PC-3 (cell line): ENCODE results near the gene SCAP. TPM values are rescaled to one million over a fixed set of nuclear protein-coding genes. Genes with fewer than 3 reads are reported as not detected.

Source experiments
- ATAC-seq: fragments of 200-7000 bp; cut with Tn5 transposase; 2 replicates; pipeline ENCODE4 v1.9.1; 2020; ENCODE audit warnings: mild to moderate bottlenecking, moderate library complexity
- BruUV-seq: library from RNA; stranded (reverse); fragments of 400-500 nt; replicated peaks from 2 replicates; lab custom pipeline; 2021; lab: Mats Ljungman, UMichigan
- CTCF ChIA-PET: fragments of 300-600 bp; sonication (Branson Sonifier 250); formaldehyde crosslinking; loops from one replicate; lab custom pipeline; 2022; ENCODE audit warnings: antibody characterized with exemption; lab: Charles Lee
- POLR2A ChIA-PET: fragments of 300-600 bp; sonication (Branson Sonifier 250); formaldehyde crosslinking; loops from one replicate; lab custom pipeline; 2022; ENCODE audit warnings: antibody characterized with exemption; ENCODE audit not compliant: unreplicated experiment; lab: Charles Lee
- DNase-seq: peaks from one replicate; pipeline ENCODE4 v3.0.0-alpha.2; 2015
- H2AFZ ChIP-seq: fragments of 300-600 bp; sonication (generic); 2 replicates; pipeline ENCODE4 v1.6.0; 2016; ENCODE audit warnings: antibody characterized with exemption, low read length
- H3F3A ChIP-seq: fragments of 300-600 bp; sonication (generic); one replicate; pipeline ENCODE4 v1.6.0; 2017; ENCODE audit warnings: antibody characterized with exemption, low read length, control low read depth, mild to moderate bottlenecking; ENCODE audit not compliant: unreplicated experiment
- H3K27ac ChIP-seq: fragments of 300-600 bp; sonication (generic); 2 replicates; pipeline ENCODE4 v1.5.1; 2016; ENCODE audit warnings: mild to moderate bottlenecking, low read length
- H3K27me3 ChIP-seq: fragments of 300-600 bp; sonication (generic); 2 replicates; pipeline ENCODE4 v1.6.1; 2016; ENCODE audit warnings: low read length, mixed read lengths
- H3K36me3 ChIP-seq: fragments of 300-600 bp; sonication (generic); 2 replicates; pipeline ENCODE4 v1.6.1; 2016; ENCODE audit warnings: low read depth, mixed run types, low read length, mixed read lengths
- H3K4me1 ChIP-seq: fragments of 300-600 bp; sonication (generic); 2 replicates; pipeline ENCODE4 v1.5.1; 2016; ENCODE audit warnings: low read length; ENCODE audit not compliant: insufficient read depth
- H3K4me2 ChIP-seq: fragments of 300-600 bp; sonication (generic); 2 replicates; pipeline ENCODE4 v1.6.0; 2016; ENCODE audit warnings: low read length
- H3K4me3 ChIP-seq: fragments of 300-600 bp; sonication (generic); 2 replicates; pipeline ENCODE4 v1.5.1; 2016; ENCODE audit warnings: mild to moderate bottlenecking, low read length, mixed read lengths
- H3K79me2 ChIP-seq: fragments of 300-600 bp; sonication (generic); 2 replicates; pipeline ENCODE4 v1.6.1; 2017; ENCODE audit warnings: low read length, mixed read lengths
- H3K9ac ChIP-seq: fragments of 300-600 bp; sonication (generic); 2 replicates; pipeline ENCODE4 v1.6.0; 2016; ENCODE audit warnings: mild to moderate bottlenecking, low read length
- H3K9me2 ChIP-seq: fragments of 300-600 bp; sonication (generic); replicated peaks from 2 replicates; pipeline ENCODE4 v1.6.1; 2016; ENCODE audit warnings: mixed run types, low read length, mixed read lengths
- H3K9me3 ChIP-seq: fragments of 300-600 bp; sonication (generic); 2 replicates; pipeline ENCODE4 v1.6.1; 2016; ENCODE audit warnings: low read length, mixed read lengths
- H4K20me1 ChIP-seq: fragments of 300-600 bp; sonication (generic); 2 replicates; pipeline ENCODE4 v1.6.1; 2016; ENCODE audit warnings: low read length, mixed read lengths
- CTCF ChIP-seq: fragments of 300-600 bp; sonication (generic); conservative IDR thresholded peaks from 2 replicates; pipeline ENCODE4 v1.5.1; 2017; ENCODE audit warnings: antibody characterized with exemption, low read depth, mild to moderate bottlenecking, low read length
- EZH2 ChIP-seq: fragments of 300-600 bp; sonication (generic); IDR thresholded peaks from one replicate; pipeline ENCODE4 v1.6.1; 2017; ENCODE audit warnings: antibody characterized with exemption, mild to moderate bottlenecking, low read length; ENCODE audit not compliant: unreplicated experiment
- EZH2phosphoT487 ChIP-seq: fragments of 300-600 bp; sonication (generic); IDR thresholded peaks from 2 replicates; pipeline ENCODE4 v1.6.1; 2018; ENCODE audit warnings: mild to moderate bottlenecking, antibody characterized with exemption, low read length, borderline replicate concordance
- intact Hi-C: fragments of 100-400 bp; cut with micrococcal nuclease; formaldehyde crosslinking; loops from 2 replicates; pipeline ENCODE4 v1.9.0; 2023
- total RNA-seq: library from RNA; depleted of rRNA; stranded (reverse); fragments of >200 nt; gene quantifications from 2 replicates; pipeline ENCODE4 v1.2.3, GENCODE V29; 2014

SCAP gene
- total RNA-seq, 1 experiment from 2014 or later: 84.7 TPM

GRCh38 chr3:47380026-47380600 is 95.6 kb downstream of the SCAP start:
- Histone ChIP-seq H2AFZ (peak overlapping the region; percentile 79), H3K9ac (peak overlapping the region; percentile 96), H3F3A (no peaks in the 10 kb centered on the region), H3K79me2 (peaks cover 58% of the 10 kb centered on the region), H4K20me1 (peaks cover 20% of the 10 kb centered on the region), H3K27ac (peak overlapping the region; percentile 86), H3K27me3 (no peaks in the 10 kb centered on the region), H3K9me2 (no peaks in the 10 kb centered on the region), H3K4me2 (peak overlapping the region; percentile 92), H3K9me3 (no peaks in the 10 kb centered on the region), H3K4me3 (peak overlapping the region; percentile 77), H3K36me3 (no peaks in the 10 kb centered on the region), H3K4me1 (peaks cover 25% of the 10 kb centered on the region)
- ChIA-PET POLR2A (interaction anchor here (0.5 kb wide), 1 partner anchor 808 kb away, joined by 4 read pairs; the partner anchor contains the start of gene CDC25A), CTCF (interaction anchor here (0.6 kb wide), 1 partner anchor 1869 kb away, joined by 7 read pairs; no protein-coding TSS in a partner anchor)
- ATAC-seq (no peak), DNase-seq (no peak)
- BruUV-seq: no TSS peak
- TF ChIP-seq CTCF (no peak), EZH2 (no peak), EZH2phosphoT487 (no peak)
- intact Hi-C loops: loop anchor here (10.0 kb wide), 2 partner anchors 95 to 1175 kb away; partner anchors contain the start of genes KIF9, KLHL18 and PFKFB4

- H3K27me3 ChIP-seq: no peaks in the 10 kb centered on the region
- no peaks in the 10 kb centered on the region for H3K9me2 ChIP-seq
- H3K9me3 ChIP-seq: no peaks in the 10 kb centered on the region
- ATAC-seq (no peak), DNase-seq (no peak)
- no peaks in the 10 kb centered on the region for H3K36me3 ChIP-seq
- no peaks in the 10 kb centered on the region for H3F3A ChIP-seq
- peaks cover 53% of the 10 kb centered on the region for H3K79me2 ChIP-seq
- no TSS peak for BruUV-seq
- CTCF ChIA-PET: no interaction called here
- H2AFZ ChIP-seq: no peak overlapping the region
- H3K27ac ChIP-seq: peak overlapping the region; percentile 86
- H3K9ac ChIP-seq: peak overlapping the region; percentile 96
- intact Hi-C loops: no loop called here
- H3K4me2 ChIP-seq: peak overlapping the region; percentile 92
- peak overlapping the region; percentile 77 for H3K4me3 ChIP-seq
- H4K20me1 ChIP-seq: peaks cover 20% of the 10 kb centered on the region
- H3K4me1 ChIP-seq: peaks cover 21% of the 10 kb centered on the region
- TF ChIP-seq EZH2phosphoT487 (no peak), EZH2 (no peak), CTCF (no peak)
- POLR2A ChIA-PET: no interaction called here
Observed at GRCh38 chr3:47379411-47379899, 96.3 kb downstream of the SCAP start.

- no peak for TF ChIP-seq EZH2phosphoT487
- TF ChIP-seq EZH2: no peak
- TF ChIP-seq CTCF: no peak
- POLR2A ChIA-PET: no interaction called here
- H4K20me1 ChIP-seq: peaks cover 19% of the 10 kb centered on the region
- H3K27me3 ChIP-seq: no peaks in the 10 kb centered on the region
- H3K9me3 ChIP-seq: no peaks in the 10 kb centered on the region
- no peaks in the 10 kb centered on the region for H3K36me3 ChIP-seq
- peak overlapping the region; percentile 92 for H3K4me2 ChIP-seq
- H3K27ac ChIP-seq: no peak overlapping the region
- H2AFZ ChIP-seq: no peak overlapping the region
- no peak overlapping the region for H3K4me3 ChIP-seq
- no peaks in the 10 kb centered on the region for H3F3A ChIP-seq
- no TSS peak for BruUV-seq
- intact Hi-C loops: no loop called here
- DNase-seq (no peak), ATAC-seq (no peak)
- no peak overlapping the region for H3K9ac ChIP-seq
- peaks cover 47% of the 10 kb centered on the region for H3K79me2 ChIP-seq
- no peaks in the 10 kb centered on the region for H3K9me2 ChIP-seq
- H3K4me1 ChIP-seq: peaks cover 19% of the 10 kb centered on the region
- CTCF ChIA-PET: no interaction called here
Observed at GRCh38 chr3:47378869-47379268, 96.9 kb downstream of the SCAP start.
